Mesenchymal stem cell (in vitro differentiated cells and primary cell): ENCODE measurements around the gene ANO6.

Source experiments
- DNase-seq: peaks from one replicate; pipeline ENCODE4 v3.0.0-alpha.2; 2013
- H2AFZ ChIP-seq: one replicate; pipeline ENCODE4 v1.6.1; 2013; ENCODE audit warnings: low read depth, mild to moderate bottlenecking, control low read depth, inconsistent platforms, low read length, moderate library complexity
- H2AK5ac ChIP-seq: 2 replicates; pipeline ENCODE4 v1.6.1; 2013; ENCODE audit warnings: low read length, moderate library complexity, mild to moderate bottlenecking, inconsistent platforms; ENCODE audit not compliant: severe bottlenecking
- H2BK120ac ChIP-seq: one replicate; pipeline ENCODE4 v1.6.1; 2013; ENCODE audit warnings: low read depth, mild to moderate bottlenecking, inconsistent platforms, low read length, moderate library complexity
- H2BK12ac ChIP-seq, 2 experiments: one replicate each; pipeline ENCODE4 v1.6.1; 2013; ENCODE audit warnings: inconsistent platforms in 2 of 2, low read length in 2 of 2, mild to moderate bottlenecking in 2 of 2, moderate library complexity in 2 of 2, control low read depth in 1 of 2
- H2BK15ac ChIP-seq: one replicate; pipeline ENCODE4 v1.6.1; 2013; ENCODE audit warnings: mild to moderate bottlenecking, low read depth, inconsistent platforms; ENCODE audit not compliant: poor library complexity, severe bottlenecking
- H2BK5ac ChIP-seq: 2 replicates; pipeline ENCODE4 v1.6.1; 2013; ENCODE audit warnings: low read depth, mild to moderate bottlenecking, low read length, control low read depth, inconsistent platforms; ENCODE audit not compliant: poor library complexity, severe bottlenecking
- H3K14ac ChIP-seq, 2 experiments: one replicate each; pipeline ENCODE4 v1.6.1; 2013; ENCODE audit warnings: inconsistent platforms in 2 of 2, low read length in 2 of 2, control low read depth in 1 of 2, mild to moderate bottlenecking in 1 of 2, moderate library complexity in 1 of 2
- H3K18ac ChIP-seq, 2 experiments: one replicate each; pipeline ENCODE4 v1.6.1; 2013; ENCODE audit warnings: inconsistent platforms in 2 of 2, low read length in 2 of 2, control low read depth in 1 of 2, low read depth in 1 of 2, mild to moderate bottlenecking in 1 of 2
- H3K23ac ChIP-seq, 2 experiments: one replicate each; pipeline ENCODE4 v1.6.1; 2013; ENCODE audit warnings: inconsistent platforms in 2 of 2, low read length in 2 of 2, mild to moderate bottlenecking in 2 of 2, moderate library complexity in 2 of 2, control low read depth in 1 of 2
- H3K27ac ChIP-seq: 2 replicates; pipeline ENCODE4 v1.5.1; 2013; ENCODE audit warnings: mild to moderate bottlenecking, moderate library complexity, low read length, control low read depth, inconsistent platforms; ENCODE audit not compliant: poor library complexity, severe bottlenecking
- H3K27me3 ChIP-seq, 2 experiments: 2 replicates each; pipeline versions ENCODE4 v1.6.1 to v1.7.0; 2013; ENCODE audit warnings: low read length in 2 of 2, mild to moderate bottlenecking in 2 of 2, moderate library complexity in 2 of 2, control low read depth in 1 of 2, inconsistent platforms in 1 of 2; ENCODE audit not compliant: control insufficient read depth in 1 of 2, insufficient read depth in 1 of 2
- H3K36me3 ChIP-seq, 2 experiments: 2 replicates each; pipeline versions ENCODE4 v1.6.1 to v1.7.0; 2013; ENCODE audit warnings: low read length in 2 of 2, control low read depth in 1 of 2, inconsistent platforms in 1 of 2, low read depth in 1 of 2, mild to moderate bottlenecking in 1 of 2; ENCODE audit not compliant: insufficient read depth in 2 of 2, control insufficient read depth in 1 of 2
- H3K4ac ChIP-seq, 2 experiments: one replicate each; pipeline ENCODE4 v1.6.1; 2013; ENCODE audit warnings: inconsistent platforms in 2 of 2, low read length in 2 of 2, mild to moderate bottlenecking in 2 of 2, moderate library complexity in 2 of 2, control low read depth in 1 of 2, low read depth in 1 of 2
- H3K4me1 ChIP-seq: 2 replicates; pipeline ENCODE4 v1.6.1; 2013; ENCODE audit warnings: low read depth, low read length, control low read depth; ENCODE audit not compliant: control insufficient read depth, insufficient read depth
- H3K4me2 ChIP-seq: 2 replicates; pipeline ENCODE4 v1.6.1; 2013; ENCODE audit warnings: low read length, mild to moderate bottlenecking, inconsistent platforms; ENCODE audit not compliant: poor library complexity, severe bottlenecking
- H3K4me3 ChIP-seq, 2 experiments: 2 replicates each; pipeline versions ENCODE4 v1.5.1 to v1.7.0; 2013; ENCODE audit warnings: low read length in 2 of 2, mild to moderate bottlenecking in 2 of 2, control low read depth in 1 of 2, low read depth in 1 of 2; ENCODE audit not compliant: insufficient read depth in 1 of 2
- H3K79me1 ChIP-seq: replicated peaks from 2 replicates; pipeline ENCODE4 v1.6.1; 2013; ENCODE audit warnings: mild to moderate bottlenecking, control low read depth, low read length, inconsistent platforms; ENCODE audit not compliant: poor library complexity, severe bottlenecking
- H3K9ac ChIP-seq: 2 replicates; pipeline ENCODE4 v1.7.0; 2013; ENCODE audit warnings: mild to moderate bottlenecking, low read length, moderate library complexity
- H3K9me3 ChIP-seq: 2 replicates; pipeline ENCODE4 v1.7.0; 2013; ENCODE audit warnings: mild to moderate bottlenecking, low read length; ENCODE audit not compliant: control insufficient read depth
- H4K8ac ChIP-seq: one replicate; pipeline ENCODE4 v1.6.1; 2013; ENCODE audit warnings: inconsistent platforms, mild to moderate bottlenecking, low read length, moderate library complexity
- H4K91ac ChIP-seq: one replicate; pipeline ENCODE4 v1.6.1; 2013; ENCODE audit warnings: mild to moderate bottlenecking, low read length, inconsistent platforms
- WGBS: methylation state at CpG from one replicate; pipeline ENCODE4 v1.1.7; 2013; ENCODE audit warnings: mixed read lengths; 5-methylcytosine and 5-hydroxymethylcytosine counted together

ANO6 gene

DNA sequence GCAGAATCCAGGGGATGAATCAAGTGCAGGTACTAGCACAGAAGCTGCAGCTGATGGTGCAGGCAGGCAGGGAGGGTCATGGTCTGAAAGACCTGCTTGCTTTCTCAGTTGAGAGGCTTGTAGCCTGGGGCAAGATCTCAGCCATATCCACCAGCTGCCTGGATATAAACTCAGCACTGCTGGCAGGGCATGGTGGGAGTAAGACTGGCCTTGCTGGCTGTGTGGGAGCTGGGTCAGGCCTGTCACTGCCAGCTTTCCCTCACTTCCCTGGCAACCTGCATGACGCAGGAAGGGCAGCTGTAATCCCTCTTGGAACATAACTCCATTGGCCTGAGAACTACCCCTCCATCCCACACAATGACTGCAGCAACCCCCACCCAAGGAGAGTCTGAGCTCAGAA, 230.1 kb downstream of the ANO6 start:
- WGBS: 74% methylated on average over 1 of the region's 1 CpG
- no peak overlapping the region for H3K4me2 ChIP-seq
- H3K18ac ChIP-seq: no peak overlapping the region

DNA sequence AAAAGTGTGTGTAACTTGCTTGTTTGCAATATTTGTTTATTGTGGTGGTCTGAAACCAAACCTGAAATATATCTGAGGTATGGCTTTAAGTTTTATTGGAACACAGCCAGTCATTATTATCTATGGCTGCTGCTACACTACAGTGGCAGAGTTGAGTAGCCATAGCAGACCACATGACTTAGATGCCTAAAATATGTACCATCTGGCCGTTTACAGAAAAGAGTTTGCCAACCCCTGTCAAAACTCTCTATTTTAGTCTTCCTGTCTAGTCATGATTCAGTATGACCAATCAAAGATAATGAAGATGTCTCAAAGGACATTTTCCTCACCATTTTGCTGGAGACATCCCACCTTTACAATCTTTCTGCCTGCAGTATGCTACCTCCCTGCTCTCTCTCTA, 242.3 kb downstream of the ANO6 start:
- Histone ChIP-seq H3K27ac (no peak overlapping the region), H3K4me1 (no peaks in the 10 kb centered on the region), H2BK12ac (no peak overlapping the region), H3K9me3 (no peaks in the 10 kb centered on the region), H3K27me3 (no peaks in the 10 kb centered on the region), H3K36me3 (no peaks in the 10 kb centered on the region), H2AK5ac (no peak overlapping the region), H2AFZ (no peak overlapping the region), H4K8ac (no peak overlapping the region), H3K14ac (no peak overlapping the region), H3K4me3 (no peak overlapping the region), H3K4ac (no peak overlapping the region), H3K4me2 (no peak overlapping the region), H4K91ac (no peak overlapping the region), H2BK15ac (no peak overlapping the region), H2BK120ac (no peak overlapping the region), H3K79me1 (no peaks in the 10 kb centered on the region), H3K18ac (no peak overlapping the region), H2BK5ac (no peak overlapping the region), H3K23ac (no peak overlapping the region), H3K9ac (peak overlapping the region; percentile 83)
- no peak for DNase-seq
- WGBS: 100% methylated on average over 1 of the region's 1 CpG

More for the DNA sequence above, 230.1 kb downstream of the ANO6 start:
- Histone ChIP-seq H3K4ac (no peak overlapping the region), H4K91ac (no peak overlapping the region), H3K14ac (no peak overlapping the region), H2BK15ac (no peak overlapping the region), H3K27ac (no peak overlapping the region), H3K27me3 (no peaks in the 10 kb centered on the region), H2AK5ac (no peak overlapping the region), H2BK5ac (no peak overlapping the region), H3K9me3 (peaks cover 57% of the 10 kb centered on the region), H4K8ac (no peak overlapping the region), H2BK120ac (no peak overlapping the region), H3K4me3 (no peak overlapping the region), H3K36me3 (no peaks in the 10 kb centered on the region), H2AFZ (no peak overlapping the region), H3K4me1 (no peaks in the 10 kb centered on the region), H3K79me1 (no peaks in the 10 kb centered on the region), H3K9ac (no peak overlapping the region), H3K23ac (no peak overlapping the region), H2BK12ac (peak overlapping the region in 1 of 2 experiments; percentile 66)
- DNase-seq: no peak

DNA sequence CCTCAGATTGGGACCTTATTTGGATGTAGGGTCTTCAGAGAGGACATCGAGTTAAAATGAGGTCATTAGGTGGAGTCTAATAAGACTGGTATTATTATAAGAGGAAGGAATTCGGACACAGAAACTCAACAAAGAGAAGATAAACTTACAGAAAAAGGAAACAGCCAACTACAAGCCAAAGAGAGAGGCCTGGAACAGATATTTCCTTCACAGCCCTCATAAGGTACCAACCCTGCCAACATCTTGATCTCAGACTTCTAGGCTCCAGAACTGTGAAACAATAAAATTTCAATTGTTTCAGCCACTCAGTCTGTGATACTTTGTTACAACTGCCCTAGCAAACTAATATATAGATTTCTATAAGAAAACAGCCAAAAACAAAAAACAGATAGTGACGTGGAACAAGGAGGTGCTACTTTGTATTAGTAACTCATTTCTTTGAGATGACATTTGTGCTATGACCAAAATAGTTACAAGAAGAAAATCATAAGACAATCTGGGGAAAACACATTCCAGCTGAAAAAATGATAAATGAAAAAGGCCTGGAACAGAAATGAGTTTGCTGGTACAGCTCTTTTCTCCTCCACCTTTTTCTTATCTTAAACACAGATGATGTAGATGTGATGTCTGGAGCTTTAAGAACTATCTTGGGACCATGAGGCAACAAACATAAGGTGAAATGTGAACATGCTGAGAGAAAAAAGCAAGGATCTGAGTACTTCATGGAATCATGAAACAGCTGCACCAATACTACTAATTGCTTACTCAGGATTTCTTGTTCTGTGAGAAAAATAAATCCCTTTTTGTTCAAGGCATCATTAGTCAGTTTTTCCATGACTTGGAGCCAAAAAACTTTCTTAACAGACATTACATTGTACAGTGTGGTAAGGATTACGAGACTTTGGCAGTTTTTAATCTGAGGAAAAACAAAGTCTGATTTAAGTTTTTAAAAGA, 243.2 kb downstream of the ANO6 start:
- no peaks in the 10 kb centered on the region for H3K79me1 ChIP-seq
- H2BK5ac ChIP-seq: no peak overlapping the region
- WGBS: 55% methylated on average over 2 of the region's 4 CpGs
- H2BK15ac ChIP-seq: no peak overlapping the region
- no peak overlapping the region for H3K4me3 ChIP-seq
- no peaks in the 10 kb centered on the region for H3K36me3 ChIP-seq
- no peak overlapping the region for H3K4ac ChIP-seq
- no peak overlapping the region for H3K4me2 ChIP-seq
- H3K27me3 ChIP-seq: no peaks in the 10 kb centered on the region
- H2AK5ac ChIP-seq: no peak overlapping the region
- H3K18ac ChIP-seq: no peak overlapping the region
- H2AFZ ChIP-seq: no peak overlapping the region
- H4K8ac ChIP-seq: no peak overlapping the region
- no peak overlapping the region for H4K91ac ChIP-seq
- H3K4me1 ChIP-seq: no peaks in the 10 kb centered on the region
- no peaks in the 10 kb centered on the region for H3K9me3 ChIP-seq
- H3K27ac ChIP-seq: no peak overlapping the region
- H3K23ac ChIP-seq: no peak overlapping the region
- peak overlapping the region; percentile 83 for H3K9ac ChIP-seq
- no peak overlapping the region for H2BK120ac ChIP-seq
- no peak overlapping the region for H2BK12ac ChIP-seq
- DNase-seq: peak; percentile 18
- H3K14ac ChIP-seq: no peak overlapping the region

- WGBS: 79% methylated on average over 3 of the region's 4 CpGs
These were observed 246.6 kb downstream of the ANO6 start for GRCh38 chr12:45462506-45462905.

More at GRCh38 chr12:45462506-45462905, 246.6 kb downstream of the ANO6 start:
- H3K4me3 ChIP-seq: no peak overlapping the region
- no peak overlapping the region for H3K18ac ChIP-seq
- no peak overlapping the region for H3K14ac ChIP-seq
- no peaks in the 10 kb centered on the region for H3K36me3 ChIP-seq
- H2AK5ac ChIP-seq: no peak overlapping the region
- no peak overlapping the region for H2BK5ac ChIP-seq
- no peaks in the 10 kb centered on the region for H3K4me1 ChIP-seq
- H3K79me1 ChIP-seq: no peaks in the 10 kb centered on the region
- H3K27ac ChIP-seq: no peak overlapping the region
- no peak overlapping the region for H3K23ac ChIP-seq
- no peaks in the 10 kb centered on the region for H3K27me3 ChIP-seq
- H3K9ac ChIP-seq: no peak overlapping the region
- no peak for DNase-seq
- no peak overlapping the region for H4K91ac ChIP-seq
- no peak overlapping the region for H3K4ac ChIP-seq
- H3K4me2 ChIP-seq: no peak overlapping the region
- H2AFZ ChIP-seq: no peak overlapping the region
- H2BK12ac ChIP-seq: no peak overlapping the region
- no peak overlapping the region for H2BK120ac ChIP-seq
- no peak overlapping the region for H2BK15ac ChIP-seq
- H4K8ac ChIP-seq: no peak overlapping the region
- H3K9me3 ChIP-seq: no peaks in the 10 kb centered on the region
